ENCODE measurements around the gene ALX1. TPM values are rescaled to one million over a fixed set of nuclear protein-coding genes. Genes with fewer than 3 reads are reported as not detected.

The ALX1 gene
- total RNA-seq, 5 donors from 2014 or later (not counting 1 experiment from before 2014, with no cell fraction given), result not detected

DNA sequence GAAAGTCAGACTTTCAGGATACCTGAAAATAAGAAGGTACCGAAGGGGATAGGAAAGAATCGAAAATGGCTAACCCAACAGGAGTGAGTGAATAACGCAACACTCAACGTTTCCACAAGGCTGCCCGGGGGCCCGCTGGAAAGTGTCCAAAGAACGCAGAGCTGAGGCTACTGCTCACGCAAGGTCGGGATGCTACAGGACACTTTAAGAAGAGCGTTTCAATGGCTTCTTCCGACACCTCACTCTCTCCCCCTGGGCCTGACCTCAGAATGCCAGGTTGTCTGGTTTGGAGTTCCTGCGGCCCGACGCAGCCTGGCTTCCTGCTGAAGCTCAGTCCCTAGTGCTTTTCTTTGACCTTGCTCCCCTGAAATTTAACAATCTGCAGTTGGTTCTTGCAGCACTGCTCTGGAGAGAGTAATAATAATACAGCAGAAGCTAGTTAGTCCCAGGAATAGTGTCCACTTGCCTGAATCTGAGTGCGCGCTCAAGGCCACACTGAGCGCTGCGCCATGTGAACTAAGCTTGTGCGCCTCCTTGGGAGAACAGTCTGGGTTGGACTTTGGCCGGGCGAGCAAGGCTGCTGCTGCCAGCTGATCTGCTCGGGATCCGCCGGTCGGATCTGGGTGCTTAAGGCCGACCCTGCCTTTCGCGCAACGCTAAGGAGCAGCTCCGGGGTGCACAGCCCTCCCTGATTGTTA, 2.0 kb upstream of the ALX1 start:
- Mint-ChIP-seq H3K4me3 (no peak overlapping the region), H3K27ac (no peak overlapping the region), H3K36me3 (no peaks in the 10 kb centered on the region), H3K4me1 (peaks cover 5 to 13% (median 8%) of the 10 kb centered on the region in 3 donors), H3K27me3 (peaks cover 52 to 58% of the 10 kb centered on the region in 2 donors), H3K9me3 (peaks cover 0 to 6% (median 0%) of the 10 kb centered on the region in 3 donors)
- no peak for ATAC-seq (replicated peaks in 1 of 4)
- 23% methylated on average over 27 of the region's 30 CpGs for WGBS (ENCODE audit: insufficient coverage)
- Histone ChIP-seq H3K27ac (ENCODE audit: low read length) (no peak overlapping the region), H3K4me1 (ENCODE audit: control insufficient read depth in 1 of 2, extremely low read depth in 1 of 2, insufficient read depth in 2 of 2, low read length in 2 of 2) (no peaks in the 10 kb centered on the region), H3K36me3 (ENCODE audit: control insufficient read depth in 2 of 2, extremely low read depth in 1 of 2, insufficient read depth in 1 of 2, low read length in 1 of 2) (no peaks in the 10 kb centered on the region), H3K4me3 (ENCODE audit: control insufficient read depth in 1 of 2, extremely low read depth in 1 of 2, low read length in 1 of 2) (no peak overlapping the region), H3K27me3 (replicated peaks in 1 of 2; ENCODE audit: control insufficient read depth in 2 of 2, extremely low read depth in 1 of 2, insufficient read depth in 2 of 2, low read length in 1 of 2) (peaks cover 29 to 34% of the 10 kb centered on the region in 2 experiments), H3K9me3 (no peaks in the 10 kb centered on the region)
- POLR2A ChIA-PET, result no interaction called here
- CTCF ChIA-PET, result no interaction called here
- no peak for DNase-seq

DNA sequence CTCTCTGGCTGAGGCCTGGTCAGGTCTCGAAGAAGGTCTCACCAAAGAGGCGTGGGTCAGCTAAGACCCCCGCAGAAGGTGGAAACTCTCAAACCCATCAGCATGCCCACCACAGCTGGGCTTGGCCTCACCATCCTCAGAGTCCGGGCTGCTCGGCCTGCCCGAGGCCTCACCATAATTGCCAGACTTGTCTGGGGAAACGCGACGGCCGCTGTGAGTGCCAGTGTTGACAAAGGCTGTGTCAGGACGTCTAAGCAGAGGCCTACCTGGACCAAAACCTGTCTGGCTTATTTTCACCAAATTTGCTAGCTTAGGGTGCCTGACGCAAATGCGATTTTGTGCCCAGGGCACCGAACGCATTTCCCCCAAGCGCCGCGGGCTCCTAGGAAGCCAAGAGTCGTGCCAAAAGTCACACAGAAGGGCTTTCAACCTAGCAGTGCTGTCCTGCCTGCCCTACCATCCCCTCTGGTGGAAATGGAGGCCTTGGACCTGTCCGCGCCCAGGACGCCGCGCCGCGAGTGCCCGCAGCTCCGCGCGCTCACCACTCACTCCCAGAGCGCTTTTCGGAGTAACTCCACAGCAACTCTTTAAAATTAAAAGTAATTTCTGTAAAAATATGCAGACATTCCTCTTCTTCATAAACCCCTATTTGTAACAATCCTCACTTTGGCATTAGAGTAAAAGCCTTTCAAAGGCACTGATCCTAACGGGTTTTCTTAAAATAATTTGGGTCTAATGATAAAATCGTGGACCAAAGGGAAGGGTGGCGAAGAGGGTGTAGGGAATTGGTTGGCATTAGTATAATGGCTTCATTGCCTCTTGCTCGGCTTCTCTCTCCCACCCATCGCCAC, 1.2 kb upstream of the ALX1 start:
- peaks cover 0 to 6% (median 0%) of the 10 kb centered on the region in 3 donors for H3K9me3 Mint-ChIP-seq
- H3K4me1 Mint-ChIP-seq, result peaks cover 5 to 13% (median 8%) of the 10 kb centered on the region in 3 donors
- Histone ChIP-seq H3K4me3 (ENCODE audit: control insufficient read depth in 1 of 2, extremely low read depth in 1 of 2, low read length in 1 of 2) (no peak overlapping the region), H3K9me3 (no peaks in the 10 kb centered on the region), H3K36me3 (ENCODE audit: control insufficient read depth in 2 of 2, extremely low read depth in 1 of 2, insufficient read depth in 1 of 2, low read length in 1 of 2) (no peaks in the 10 kb centered on the region), H3K4me1 (ENCODE audit: control insufficient read depth in 1 of 2, extremely low read depth in 1 of 2, insufficient read depth in 2 of 2, low read length in 2 of 2) (no peaks in the 10 kb centered on the region), H3K27me3 (replicated peaks in 1 of 2; ENCODE audit: control insufficient read depth in 2 of 2, extremely low read depth in 1 of 2, insufficient read depth in 2 of 2, low read length in 1 of 2) (peaks cover 25 to 29% of the 10 kb centered on the region in 2 experiments), H3K27ac (ENCODE audit: low read length) (no peak overlapping the region)
- WGBS (ENCODE audit: insufficient coverage), result 11% methylated on average over 19 of the region's 37 CpGs
- CTCF ChIA-PET, result no interaction called here
- ATAC-seq (replicated peaks in 1 of 4) (no peak), DNase-seq (no peak)
- H3K36me3 Mint-ChIP-seq, result no peaks in the 10 kb centered on the region
- H3K4me3 Mint-ChIP-seq, result no peak overlapping the region
- no peak overlapping the region for H3K27ac Mint-ChIP-seq
- POLR2A ChIA-PET, result no interaction called here
- H3K27me3 Mint-ChIP-seq, result peaks cover 51 to 57% of the 10 kb centered on the region in 2 donors

DNA sequence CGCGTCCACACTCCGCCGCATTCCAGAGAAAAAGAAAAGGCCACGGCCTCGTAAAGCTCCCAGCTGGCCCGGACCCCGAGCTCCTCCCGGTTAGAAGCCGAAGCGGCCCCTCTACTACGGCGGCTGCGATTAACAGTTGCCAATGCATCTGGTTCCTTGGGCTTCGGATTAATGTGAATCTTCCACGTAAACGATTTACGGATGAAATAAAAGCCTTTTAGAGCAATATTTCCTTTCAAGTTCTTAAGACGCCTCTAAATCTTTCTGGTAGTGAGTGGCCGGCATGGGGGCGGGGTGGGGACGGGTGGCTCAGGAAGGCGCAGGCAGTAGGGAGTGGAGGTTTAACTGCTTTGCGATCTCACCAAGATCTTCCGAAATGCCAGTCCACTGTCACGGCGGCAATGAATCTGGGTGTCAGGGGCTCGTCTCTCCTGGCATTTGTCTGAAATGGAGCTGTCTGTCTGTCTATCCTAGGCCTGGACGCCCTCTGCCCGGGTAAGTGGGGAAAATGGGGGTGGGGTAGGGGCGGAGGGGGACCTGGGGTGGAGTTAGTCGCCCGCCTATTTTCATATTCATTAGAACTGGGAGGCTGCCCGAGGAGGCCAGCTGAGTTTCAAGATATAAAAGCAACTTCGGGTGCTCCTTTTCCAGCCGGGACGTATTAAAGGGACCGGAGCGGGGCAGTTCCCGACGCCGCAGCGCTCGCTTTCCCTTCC, 413 bp upstream of the ALX1 start:
- Mint-ChIP-seq H3K27me3 (peaks cover 46 to 51% of the 10 kb centered on the region in 2 donors), H3K36me3 (no peaks in the 10 kb centered on the region), H3K4me3 (no peak overlapping the region), H3K4me1 (peaks cover 5 to 13% (median 8%) of the 10 kb centered on the region in 3 donors), H3K27ac (no peak overlapping the region), H3K9me3 (peaks cover 0 to 6% (median 0%) of the 10 kb centered on the region in 3 donors)
- Histone ChIP-seq H3K9me3 (no peaks in the 10 kb centered on the region), H3K27ac (ENCODE audit: low read length) (no peak overlapping the region), H3K36me3 (ENCODE audit: control insufficient read depth in 2 of 2, extremely low read depth in 1 of 2, insufficient read depth in 1 of 2, low read length in 1 of 2) (no peaks in the 10 kb centered on the region), H3K4me3 (ENCODE audit: control insufficient read depth in 1 of 2, extremely low read depth in 1 of 2, low read length in 1 of 2) (no peak overlapping the region), H3K27me3 (replicated peaks in 1 of 2; ENCODE audit: control insufficient read depth in 2 of 2, extremely low read depth in 1 of 2, insufficient read depth in 2 of 2, low read length in 1 of 2) (peaks cover 22 to 29% of the 10 kb centered on the region in 2 experiments), H3K4me1 (ENCODE audit: control insufficient read depth in 1 of 2, extremely low read depth in 1 of 2, insufficient read depth in 2 of 2, low read length in 2 of 2) (no peaks in the 10 kb centered on the region)
- ChIA-PET CTCF (no interaction called here), POLR2A (no interaction called here)
- WGBS (ENCODE audit: insufficient coverage), result 8% methylated on average over 28 of the region's 44 CpGs
- DNase-seq (no peak), ATAC-seq (replicated peaks in 1 of 4) (no peak)

DNA sequence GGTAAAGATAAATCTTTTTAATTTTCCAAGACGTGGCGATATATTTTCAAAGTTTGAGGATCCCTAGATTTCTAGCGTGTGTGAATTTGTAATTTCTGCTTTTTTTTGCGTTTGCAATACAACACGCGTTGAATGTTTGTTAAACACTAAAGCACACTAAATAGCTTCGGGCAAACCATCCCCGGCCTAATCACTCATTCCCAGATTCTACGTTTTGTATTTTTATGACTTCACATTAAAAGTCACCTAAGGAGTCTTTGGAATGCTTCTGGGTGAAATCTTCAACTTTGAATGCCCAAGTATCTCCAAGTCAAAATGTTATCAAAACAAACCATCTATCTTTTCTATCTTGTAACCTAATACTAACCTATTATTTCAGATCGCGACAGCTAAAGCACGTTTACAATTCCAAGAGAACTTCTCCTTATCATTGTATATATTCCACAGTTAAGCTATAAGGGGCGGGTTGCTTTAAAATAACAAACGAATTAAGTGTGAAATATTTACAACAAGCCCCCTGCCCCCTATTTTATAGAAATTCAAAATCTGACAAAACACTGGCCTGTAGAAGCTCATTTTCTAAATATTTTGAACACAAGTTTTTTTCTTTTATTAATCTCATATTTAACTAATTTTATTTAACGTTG, 1.1 kb downstream of the ALX1 start:
- Histone ChIP-seq H3K4me1 (ENCODE audit: control insufficient read depth in 1 of 2, extremely low read depth in 1 of 2, insufficient read depth in 2 of 2, low read length in 2 of 2) (no peaks in the 10 kb centered on the region), H3K9me3 (no peaks in the 10 kb centered on the region), H3K27me3 (replicated peaks in 1 of 2; ENCODE audit: control insufficient read depth in 2 of 2, extremely low read depth in 1 of 2, insufficient read depth in 2 of 2, low read length in 1 of 2) (peaks cover 18 to 29% of the 10 kb centered on the region in 2 experiments), H3K4me3 (ENCODE audit: control insufficient read depth in 1 of 2, extremely low read depth in 1 of 2, low read length in 1 of 2) (no peak overlapping the region), H3K27ac (ENCODE audit: low read length) (no peak overlapping the region), H3K36me3 (ENCODE audit: control insufficient read depth in 2 of 2, extremely low read depth in 1 of 2, insufficient read depth in 1 of 2, low read length in 1 of 2) (no peaks in the 10 kb centered on the region)
- DNase-seq (no peak), ATAC-seq (replicated peaks in 1 of 4) (no peak)
- ChIA-PET POLR2A (no interaction called here), CTCF (interaction anchor here in 1 of 2 donors (0.6 kb wide), 1 partner anchor 337 kb away, joined by 3 read pairs; no protein-coding TSS in a partner anchor)
- Mint-ChIP-seq H3K27me3 (peaks cover 44 to 47% of the 10 kb centered on the region in 2 donors), H3K9me3 (peaks cover 0 to 5% (median 0%) of the 10 kb centered on the region in 3 donors), H3K4me3 (peak overlapping the region in 1 of 3 donors; percentile 53), H3K36me3 (no peaks in the 10 kb centered on the region), H3K27ac (no peak overlapping the region), H3K4me1 (peaks cover 5 to 13% (median 8%) of the 10 kb centered on the region in 3 donors)
- WGBS (ENCODE audit: insufficient coverage), result 12% methylated on average over 5 of the region's 15 CpGs

DNA sequence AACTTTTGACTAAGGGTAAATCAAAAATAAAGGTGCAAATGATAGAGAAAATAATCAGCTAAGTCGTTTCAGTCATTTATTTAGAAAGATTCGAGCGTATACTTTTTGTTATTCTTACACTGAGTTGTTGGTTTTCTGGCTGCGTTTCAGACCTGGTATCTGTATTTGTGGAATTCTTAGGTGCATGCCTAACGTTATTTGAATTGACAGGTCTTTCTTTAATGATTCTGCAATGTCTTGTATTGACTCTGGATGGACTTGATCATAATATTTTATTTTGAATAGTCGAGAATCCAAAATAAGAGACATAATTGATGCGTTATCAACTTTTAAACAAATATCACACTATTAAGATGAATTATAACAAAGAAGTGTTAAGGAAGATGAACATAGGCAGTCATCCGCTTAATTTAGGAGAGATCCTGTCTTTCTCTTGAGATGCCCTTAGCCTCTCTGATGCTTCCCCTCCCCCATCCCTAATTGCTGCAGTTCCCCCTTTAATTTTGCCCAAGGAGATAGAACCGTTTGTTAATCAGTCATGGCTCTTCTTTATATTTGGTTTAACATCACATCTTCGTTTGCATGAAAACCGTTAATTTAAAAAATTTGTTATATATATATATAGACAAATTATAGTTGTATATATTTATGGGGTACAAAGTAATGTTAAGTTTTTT, 1.8 kb downstream of the ALX1 start:
- peaks cover 5 to 13% (median 8%) of the 10 kb centered on the region in 3 donors for H3K4me1 Mint-ChIP-seq

More for the DNA sequence above, 1.8 kb downstream of the ALX1 start:
- Histone ChIP-seq H3K9me3 (no peaks in the 10 kb centered on the region), H3K4me3 (ENCODE audit: control insufficient read depth in 1 of 2, extremely low read depth in 1 of 2, low read length in 1 of 2) (no peak overlapping the region), H3K4me1 (ENCODE audit: control insufficient read depth in 1 of 2, extremely low read depth in 1 of 2, insufficient read depth in 2 of 2, low read length in 2 of 2) (no peaks in the 10 kb centered on the region), H3K36me3 (ENCODE audit: control insufficient read depth in 2 of 2, extremely low read depth in 1 of 2, insufficient read depth in 1 of 2, low read length in 1 of 2) (no peaks in the 10 kb centered on the region), H3K27me3 (replicated peaks in 1 of 2; ENCODE audit: control insufficient read depth in 2 of 2, extremely low read depth in 1 of 2, insufficient read depth in 2 of 2, low read length in 1 of 2) (peaks cover 15 to 29% of the 10 kb centered on the region in 2 experiments), H3K27ac (ENCODE audit: low read length) (no peak overlapping the region)
- no peak for DNase-seq
- no peaks in the 10 kb centered on the region for H3K9me3 Mint-ChIP-seq
- 20% methylated on average over 2 of the region's 11 CpGs for WGBS (ENCODE audit: insufficient coverage)
- CTCF ChIA-PET, result no interaction called here
- POLR2A ChIA-PET, result no interaction called here
- ATAC-seq (replicated peaks in 1 of 4), result no peak
- H3K27me3 Mint-ChIP-seq, result peaks cover 40 to 42% of the 10 kb centered on the region in 2 donors
- H3K27ac Mint-ChIP-seq, result no peak overlapping the region
- no peak overlapping the region for H3K4me3 Mint-ChIP-seq
- no peaks in the 10 kb centered on the region for H3K36me3 Mint-ChIP-seq
